GM12801 (cell line): ENCODE data around the gene FKRP.

ENCODE experiments used
- CTCF ChIP-seq: IDR thresholded peaks from one replicate; pipeline ENCODE4 v1.5.1; 2011; ENCODE audit warnings: control low read depth; ENCODE audit not compliant: insufficient read length; ENCODE audit errors: extremely low read depth

The FKRP gene

GRCh38 chr19:46803555-46803954, 57.7 kb downstream of the FKRP start:
- TF ChIP-seq CTCF: no peak

GRCh38 chr19:46806656-46807055, 60.8 kb downstream of the FKRP start:
- no peak for TF ChIP-seq CTCF
